OCI-LY1 (cell line): ENCODE measurements around the gene KCNH2.

Experiments
- EZH2 ChIP-seq: fragments of 200-600 bp; sonication (generic), shearing (Covaris generic); IDR thresholded peaks from 2 replicates; pipeline ENCODE4 v1.8.0; 2017; ENCODE audit warnings: borderline replicate concordance, mixed run types, mild to moderate bottlenecking, antibody characterized with exemption, low read length, moderate library complexity, mixed read lengths
- TF ChIP-seq, protein P1 (sequence below): fragments of 200-600 bp; sonication (generic), shearing (Covaris generic); IDR thresholded peaks from 2 replicates; pipeline ENCODE4 v1.5.1; 2017; ENCODE audit warnings: mild to moderate bottlenecking, antibody characterized with exemption, low read length, moderate library complexity, mixed read lengths

DNA sequence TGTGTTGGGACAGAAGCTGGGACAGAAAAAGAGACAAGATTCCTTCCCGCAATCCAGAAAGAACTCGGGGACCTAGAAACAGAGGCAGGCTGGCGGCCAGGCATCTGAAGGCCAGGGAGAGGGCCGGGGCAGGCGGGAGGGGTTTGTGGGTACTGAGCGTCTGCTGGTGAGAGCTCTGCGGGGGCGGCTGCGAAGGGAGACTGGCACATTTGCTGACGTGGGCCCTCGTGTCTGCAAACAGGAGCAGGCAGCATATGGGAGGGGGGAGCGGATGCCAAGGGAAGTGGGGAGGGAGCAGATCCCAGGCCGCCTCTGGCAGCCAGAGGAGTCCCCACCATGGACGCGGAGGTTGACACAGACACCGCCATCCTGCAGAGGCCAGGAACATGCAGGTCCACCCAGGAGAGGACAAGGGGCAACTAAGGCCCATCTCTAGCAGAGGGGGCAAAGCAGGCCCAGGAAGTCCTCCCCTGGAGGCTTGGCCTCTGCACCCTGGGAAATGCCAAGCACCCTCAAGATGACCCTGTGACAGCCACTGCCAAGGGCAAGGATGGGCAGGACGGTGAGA lies 32.2 kb downstream of the KCNH2 start:
- TF ChIP-seq, protein P1, sequence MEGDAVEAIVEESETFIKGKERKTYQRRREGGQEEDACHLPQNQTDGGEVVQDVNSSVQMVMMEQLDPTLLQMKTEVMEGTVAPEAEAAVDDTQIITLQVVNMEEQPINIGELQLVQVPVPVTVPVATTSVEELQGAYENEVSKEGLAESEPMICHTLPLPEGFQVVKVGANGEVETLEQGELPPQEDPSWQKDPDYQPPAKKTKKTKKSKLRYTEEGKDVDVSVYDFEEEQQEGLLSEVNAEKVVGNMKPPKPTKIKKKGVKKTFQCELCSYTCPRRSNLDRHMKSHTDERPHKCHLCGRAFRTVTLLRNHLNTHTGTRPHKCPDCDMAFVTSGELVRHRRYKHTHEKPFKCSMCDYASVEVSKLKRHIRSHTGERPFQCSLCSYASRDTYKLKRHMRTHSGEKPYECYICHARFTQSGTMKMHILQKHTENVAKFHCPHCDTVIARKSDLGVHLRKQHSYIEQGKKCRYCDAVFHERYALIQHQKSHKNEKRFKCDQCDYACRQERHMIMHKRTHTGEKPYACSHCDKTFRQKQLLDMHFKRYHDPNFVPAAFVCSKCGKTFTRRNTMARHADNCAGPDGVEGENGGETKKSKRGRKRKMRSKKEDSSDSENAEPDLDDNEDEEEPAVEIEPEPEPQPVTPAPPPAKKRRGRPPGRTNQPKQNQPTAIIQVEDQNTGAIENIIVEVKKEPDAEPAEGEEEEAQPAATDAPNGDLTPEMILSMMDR, result no peak
- no peak for TF ChIP-seq EZH2
